HK-2 (cell line): Measurements from ENCODE around the gene GLB1L2.
A peak's percentile ranks its signal among the peaks of the same experiment; 100 is the strongest.

Source experiments
- DNase-seq: peaks from one replicate; pipeline ENCODE4 v3.0.0-alpha.2; 2018; ENCODE audit not compliant: unreplicated experiment

GLB1L2 gene

DNA sequence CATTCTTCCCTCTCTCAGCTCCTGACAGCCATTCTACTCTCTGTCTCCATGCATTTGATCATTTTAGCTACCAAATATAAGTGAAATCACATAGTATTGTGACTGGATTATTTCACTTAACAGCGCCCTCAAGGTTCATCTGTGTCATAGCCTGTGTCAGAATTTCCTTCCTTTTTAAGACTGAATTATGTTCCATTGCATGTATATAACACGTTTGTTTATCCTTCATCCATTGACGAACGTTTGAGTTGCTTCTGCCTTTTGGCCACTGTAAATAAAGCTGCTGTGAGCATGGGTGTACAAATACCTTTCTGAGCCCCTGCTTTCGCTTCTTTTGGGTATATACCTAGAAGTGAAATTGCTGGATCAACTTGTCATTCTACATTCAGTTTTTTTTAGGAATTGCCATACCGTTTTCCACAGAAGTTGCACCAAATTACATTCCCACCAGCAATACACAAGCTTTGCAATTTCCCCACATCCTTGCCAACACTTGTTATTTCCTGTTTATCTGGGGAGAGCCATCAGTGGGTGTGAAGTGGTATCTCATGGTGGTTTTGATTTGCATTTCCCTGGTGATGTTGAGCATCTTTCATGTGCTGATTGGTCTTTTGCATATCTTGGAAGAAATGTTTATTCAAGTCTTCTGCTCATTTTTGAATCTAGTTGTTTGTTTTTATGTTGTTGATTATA lies 17.5 kb downstream of the GLB1L2 start:
- DNase-seq = no peak

DNA sequence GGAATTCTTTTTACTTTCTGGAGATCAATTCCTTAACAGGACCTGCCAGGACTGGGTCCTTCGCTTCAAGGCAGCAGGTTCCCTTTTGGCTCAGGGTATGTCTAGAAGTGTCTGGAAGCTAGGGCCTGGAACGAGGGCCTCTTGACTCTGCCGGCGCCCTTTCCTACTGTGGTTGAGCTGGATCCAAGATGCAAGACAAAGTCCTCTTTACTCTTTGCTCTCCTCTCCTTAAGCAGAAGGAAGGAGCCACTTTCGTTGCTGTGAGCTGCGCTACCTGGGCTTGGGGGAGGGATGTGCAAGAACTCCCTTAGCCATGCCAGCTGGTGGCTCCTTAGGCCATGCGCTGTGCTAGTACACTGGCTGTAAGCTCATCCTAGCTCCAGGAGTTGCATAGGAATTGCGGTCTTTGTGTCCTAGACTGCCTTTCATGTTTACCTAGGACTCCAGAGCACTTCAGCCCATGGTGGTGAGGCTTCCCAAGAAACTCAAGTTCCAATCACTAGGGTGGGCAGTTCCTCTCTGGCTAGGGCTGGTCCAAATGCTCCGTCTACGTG lies 18.1 kb downstream of the GLB1L2 start:
- DNase-seq = no peak

DNA sequence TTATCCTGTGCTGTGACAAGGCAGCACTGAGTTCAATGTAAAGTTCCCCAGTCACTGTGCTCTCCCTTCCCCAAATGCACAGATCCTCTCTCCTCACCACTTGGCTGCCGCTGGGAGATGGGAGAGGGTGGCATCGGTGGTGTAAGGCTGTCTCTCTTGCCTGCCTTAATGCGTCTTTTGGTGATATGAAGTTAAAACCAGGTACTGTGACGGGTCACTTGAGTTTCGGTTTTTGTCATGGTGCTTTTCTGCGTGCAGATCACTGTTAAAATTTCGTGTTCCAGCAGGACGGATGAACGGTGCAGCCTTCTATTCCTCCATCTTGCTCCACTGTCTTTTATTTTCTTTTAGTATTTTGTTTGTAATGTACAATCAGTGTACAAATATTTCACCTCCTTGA lies 18.6 kb downstream of the GLB1L2 start:
- no peak for DNase-seq

DNA sequence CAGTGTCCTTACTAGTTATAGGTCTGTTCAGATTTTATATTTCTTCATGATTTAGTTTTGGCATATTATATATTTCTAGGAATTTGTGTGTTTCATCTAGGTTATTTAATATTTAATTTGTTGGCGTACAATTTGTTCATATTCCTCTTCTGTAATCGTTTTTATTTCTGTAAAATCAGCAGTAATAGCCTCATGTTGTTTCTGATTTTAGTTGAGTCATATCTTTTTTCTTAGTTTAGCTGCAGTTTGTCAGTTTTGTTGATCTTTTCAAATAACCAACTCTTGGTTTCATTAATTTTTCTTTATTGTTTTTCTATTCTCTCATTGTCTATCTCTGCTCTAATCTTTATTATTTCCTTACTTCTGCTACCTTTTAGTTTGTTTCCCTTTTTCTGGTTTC lies 20.3 kb downstream of the GLB1L2 start:
- DNase-seq = no peak

DNA sequence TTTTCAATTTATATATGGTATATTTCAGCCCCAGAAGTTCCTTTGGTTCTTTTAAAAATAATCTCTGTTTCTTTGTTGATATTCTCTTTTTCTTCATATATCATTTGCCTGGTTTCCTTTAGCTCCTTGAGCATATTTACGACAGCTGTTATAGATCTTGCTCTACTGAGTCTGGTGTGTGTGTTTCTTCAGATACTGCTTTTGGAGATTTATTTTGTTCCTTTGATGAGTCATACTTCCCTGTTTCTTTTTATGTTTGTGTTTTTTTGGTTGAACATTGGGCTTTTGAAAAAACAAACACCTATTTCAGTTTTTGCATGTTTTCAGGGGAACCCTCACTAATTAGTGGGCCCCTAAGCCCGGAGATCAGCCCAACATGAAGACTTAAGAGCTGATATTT lies 23.3 kb downstream of the GLB1L2 start:
- no peak for DNase-seq

DNA sequence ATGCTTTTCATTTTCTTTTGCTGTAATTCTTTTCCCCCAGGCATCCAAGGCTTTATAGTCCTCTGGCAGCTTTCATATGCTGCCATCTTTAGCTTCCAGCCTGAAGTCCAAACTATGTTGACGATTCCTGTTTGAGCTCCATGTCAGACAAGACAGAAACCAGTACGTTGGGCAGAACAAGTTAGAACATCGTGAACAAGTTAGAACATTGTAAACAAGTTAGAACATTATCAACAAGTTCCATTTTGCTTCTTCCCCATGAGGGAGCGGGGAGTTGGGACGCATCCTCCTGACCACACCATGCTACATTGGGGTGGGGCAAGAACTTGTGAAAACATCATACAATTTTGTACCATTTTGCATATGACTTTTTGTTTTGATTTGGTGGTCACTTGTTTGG lies 23.9 kb downstream of the GLB1L2 start:
- no peak for DNase-seq

DNA sequence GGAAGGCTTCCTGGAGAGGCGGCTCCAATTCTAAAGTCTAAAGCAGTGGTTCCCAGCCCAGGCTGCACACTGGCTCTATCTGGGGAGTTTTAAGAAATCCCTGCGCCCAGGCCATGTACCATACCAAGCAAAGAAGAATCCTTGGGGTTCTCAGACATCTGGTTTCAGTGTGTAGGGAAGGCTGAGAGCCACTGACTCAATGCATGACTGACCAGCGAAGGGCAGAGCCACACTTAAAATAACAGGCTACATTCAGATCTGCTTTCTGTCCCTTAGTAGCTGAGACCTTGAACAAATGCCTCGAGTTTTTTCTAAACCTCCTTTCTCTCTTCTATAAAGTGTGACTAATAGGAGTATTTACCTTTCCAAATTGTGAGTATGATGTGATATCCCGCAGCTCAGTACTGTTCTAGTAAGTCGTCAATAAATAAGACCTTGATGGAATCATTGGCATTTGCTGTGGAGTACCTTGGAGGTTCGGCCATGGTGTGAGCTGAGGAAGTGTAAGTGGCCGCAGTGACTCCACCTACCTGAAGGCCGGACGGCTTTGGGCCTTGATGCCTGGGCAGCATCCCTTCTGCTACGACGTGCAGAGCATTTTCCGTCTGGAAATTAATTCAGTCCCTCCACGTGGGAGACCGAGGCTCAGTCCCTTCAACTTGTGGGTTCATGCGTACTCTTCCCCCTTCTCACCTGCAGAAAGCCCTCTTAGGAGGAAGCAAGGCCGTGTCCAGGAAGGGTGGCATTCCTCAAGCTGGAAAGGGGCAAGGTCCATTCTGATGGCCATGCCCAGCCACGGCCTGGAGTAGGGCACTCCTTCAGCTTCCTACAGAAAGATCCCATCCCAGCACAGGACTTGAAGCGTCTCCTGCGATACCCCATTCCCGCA lies 25.1 kb downstream of the GLB1L2 start:
- DNase-seq = no peak

DNA sequence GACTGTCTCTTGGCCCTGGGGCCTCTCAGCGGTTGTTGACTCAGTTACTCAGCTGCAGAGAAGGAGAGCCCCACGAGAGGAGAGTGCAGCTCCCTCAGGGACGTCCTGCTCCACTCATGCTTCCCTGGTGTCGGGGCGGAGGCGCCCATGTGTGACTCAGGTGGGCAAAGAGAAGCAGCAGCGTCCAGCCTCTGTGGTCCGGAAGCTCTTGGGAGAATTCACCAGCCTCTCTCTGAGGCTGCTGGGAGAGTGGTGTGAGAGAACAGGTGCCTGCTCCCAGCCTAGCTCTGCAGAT lies 25.7 kb downstream of the GLB1L2 start:
- no peak for DNase-seq

DNA sequence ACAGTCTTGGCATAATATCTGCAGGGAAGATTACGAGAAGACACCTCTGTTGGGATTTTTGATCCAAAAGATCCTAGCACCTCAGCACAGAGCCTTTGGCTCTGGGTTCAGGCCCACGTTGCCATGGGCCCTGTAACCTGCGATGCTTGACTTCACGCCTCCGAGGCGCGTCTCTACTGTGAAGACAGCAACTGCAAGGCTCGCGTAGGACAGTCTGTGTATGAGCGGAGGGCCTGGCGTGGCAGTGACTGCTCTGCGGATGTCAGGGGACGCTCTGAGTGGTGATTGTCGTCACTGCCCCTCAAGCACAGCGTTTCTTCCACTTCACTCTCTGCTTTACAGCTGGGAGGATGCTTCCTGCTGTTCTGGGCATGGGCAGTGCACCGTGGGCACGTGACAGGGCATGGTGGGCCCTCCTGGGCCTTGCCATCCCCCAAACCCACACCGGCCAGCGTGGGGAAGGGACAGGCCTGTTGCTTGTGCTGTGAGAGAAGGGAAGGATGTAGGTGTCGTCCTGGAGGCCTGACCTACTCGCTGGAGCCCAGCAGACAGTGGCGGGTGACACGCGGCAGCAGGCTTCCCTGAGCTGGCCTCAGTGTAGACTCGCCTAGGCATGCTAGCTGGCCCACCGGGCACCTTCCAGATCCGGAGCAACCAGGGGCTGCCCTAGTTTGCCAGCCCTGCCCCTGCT lies 26.5 kb downstream of the GLB1L2 start:
- DNase-seq = no peak

DNA sequence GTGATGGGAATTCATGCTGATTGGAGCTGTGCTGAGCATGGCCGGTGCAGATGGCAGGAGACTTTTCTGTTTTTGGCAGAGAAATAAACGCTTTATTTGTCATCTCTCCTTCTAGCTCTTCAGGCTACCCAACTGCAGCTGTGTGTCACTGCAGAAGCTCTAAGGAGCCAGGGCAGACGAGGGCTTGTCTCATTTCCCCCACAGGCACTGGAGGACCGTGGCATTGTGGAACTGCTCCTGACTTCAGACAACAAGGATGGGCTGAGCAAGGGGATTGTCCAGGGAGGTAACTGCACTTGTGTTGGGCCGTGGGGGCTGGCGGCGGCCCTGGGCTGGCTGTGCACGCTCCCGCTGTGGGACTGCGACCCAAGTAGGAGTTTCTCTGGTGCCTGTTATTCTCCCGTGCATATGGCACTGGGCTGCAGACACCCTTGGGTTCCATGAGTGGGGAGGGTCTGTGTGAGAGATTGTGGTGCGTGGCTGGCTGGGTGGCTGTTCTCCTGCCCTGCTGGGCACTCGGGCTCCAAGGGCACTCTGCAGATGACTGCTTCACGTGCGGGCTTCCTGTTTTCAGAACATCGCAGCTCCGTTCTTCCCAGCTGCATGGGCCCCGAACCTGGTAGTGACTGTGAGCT lies 27.2 kb downstream of the GLB1L2 start:
- DNase-seq = no peak

DNA sequence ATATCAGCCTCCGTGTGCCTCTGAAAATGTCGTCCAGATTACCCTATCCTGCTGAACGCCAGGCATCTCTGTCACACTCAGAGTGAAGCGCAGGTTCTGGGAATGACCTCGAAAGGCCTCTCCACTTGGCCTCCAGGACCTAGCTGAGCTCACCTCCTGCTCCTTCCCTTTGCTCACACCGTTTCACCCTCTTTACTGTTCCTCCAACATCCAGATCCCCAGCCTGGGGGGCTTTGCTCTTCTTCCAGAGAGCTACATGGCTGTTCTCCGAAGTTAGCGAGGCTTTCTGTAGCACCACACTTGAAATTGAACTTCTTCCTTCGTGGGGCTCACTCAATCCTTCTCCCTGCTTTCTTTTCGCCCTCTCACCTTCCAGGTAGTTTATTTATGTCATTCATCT lies 27.9 kb downstream of the GLB1L2 start:
- DNase-seq = no peak

DNA sequence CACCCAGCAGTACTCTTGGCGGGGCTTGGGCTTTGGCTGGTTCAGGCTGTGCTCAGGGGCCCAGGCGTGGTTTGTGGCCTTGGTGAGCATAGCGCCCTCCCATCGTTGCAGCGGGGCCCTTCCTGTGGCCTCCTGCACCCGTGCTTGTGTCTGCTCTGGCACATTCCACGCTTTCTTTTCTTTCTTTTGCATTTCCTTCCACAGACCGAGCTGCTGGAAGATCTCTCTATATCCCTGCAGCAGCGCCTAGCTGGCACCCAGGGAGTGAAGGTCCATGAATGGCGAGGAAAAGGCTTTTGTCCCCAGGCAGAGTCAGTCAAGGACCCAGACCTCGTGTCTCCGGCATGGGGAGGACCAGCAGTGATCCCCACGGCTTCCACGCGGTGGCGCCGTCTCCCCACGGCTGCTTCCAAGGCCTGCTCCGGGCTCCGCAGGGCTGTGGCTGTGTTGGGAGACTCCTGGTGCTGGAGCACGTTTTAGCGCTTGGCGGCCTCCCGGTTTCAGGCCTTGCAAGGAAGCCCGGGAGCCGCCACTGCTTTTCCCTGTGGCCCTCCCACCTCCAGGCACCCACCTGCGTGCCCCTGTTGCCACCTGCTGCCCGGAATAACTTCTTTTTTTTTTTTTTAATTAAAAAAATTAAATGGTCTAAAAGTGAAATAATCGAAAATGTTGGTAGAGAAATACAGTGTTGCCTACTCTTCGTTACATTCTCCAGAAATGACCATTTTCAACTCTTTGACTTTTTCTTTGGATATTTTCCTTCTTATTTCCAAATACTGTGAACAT lies 28.5 kb downstream of the GLB1L2 start:
- peak; percentile 74 for DNase-seq

DNA sequence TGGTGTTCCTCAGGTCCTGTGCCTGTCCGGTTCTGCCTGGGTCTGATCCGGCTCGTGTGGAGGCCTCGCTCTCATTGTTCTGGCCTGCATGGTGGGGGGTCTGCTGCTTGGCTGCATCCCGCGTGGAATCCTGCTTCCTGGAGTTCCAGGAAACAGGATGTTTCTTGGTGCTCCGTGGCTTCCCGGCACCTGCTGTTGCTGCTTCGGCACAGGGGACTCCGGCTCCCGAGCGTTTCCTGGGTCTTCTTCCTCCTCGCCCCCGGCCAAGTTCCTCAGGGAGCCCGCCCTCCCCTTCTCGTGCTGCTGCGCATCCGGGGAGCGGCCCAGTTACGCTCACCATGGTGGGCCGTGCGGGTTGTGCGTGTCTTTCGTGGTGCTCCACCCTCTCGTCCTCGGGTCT lies 29.9 kb downstream of the GLB1L2 start:
- DNase-seq = no peak

DNA sequence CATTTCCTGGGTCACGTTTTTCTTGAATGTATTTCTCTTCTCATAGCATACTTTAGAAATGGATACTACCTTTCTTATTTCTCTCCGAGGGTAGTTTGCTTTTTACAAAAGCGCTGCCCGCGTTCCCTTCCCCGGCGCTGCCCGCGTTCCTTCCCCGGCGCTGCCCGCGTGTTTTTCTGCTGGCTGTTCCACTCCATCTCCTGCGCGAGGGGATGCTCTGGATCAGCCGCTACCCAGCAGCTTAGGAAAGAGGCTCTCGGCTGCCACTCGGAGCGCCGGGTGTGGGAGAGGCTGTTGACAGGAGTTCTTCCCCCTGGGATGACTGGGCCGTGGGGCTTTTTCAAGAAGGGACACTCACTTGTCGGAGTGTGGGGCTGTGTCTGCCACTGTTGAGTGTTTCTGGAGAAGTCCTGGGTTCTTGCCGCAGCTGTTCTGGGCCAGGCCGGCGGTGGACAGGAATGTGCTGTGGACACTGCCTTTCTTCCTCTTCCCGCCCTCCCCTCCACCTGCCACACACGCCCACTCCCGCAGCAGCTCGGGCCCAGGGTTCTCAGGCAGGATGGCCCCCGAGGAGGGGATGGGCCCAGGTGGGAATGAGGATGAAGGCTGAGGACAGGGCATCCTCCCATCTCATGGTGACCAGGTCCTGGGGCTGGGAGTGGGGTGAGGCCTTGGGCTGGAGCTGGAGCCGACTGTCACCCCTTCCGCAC lies 30.6 kb downstream of the GLB1L2 start:
- DNase-seq = no peak

DNA sequence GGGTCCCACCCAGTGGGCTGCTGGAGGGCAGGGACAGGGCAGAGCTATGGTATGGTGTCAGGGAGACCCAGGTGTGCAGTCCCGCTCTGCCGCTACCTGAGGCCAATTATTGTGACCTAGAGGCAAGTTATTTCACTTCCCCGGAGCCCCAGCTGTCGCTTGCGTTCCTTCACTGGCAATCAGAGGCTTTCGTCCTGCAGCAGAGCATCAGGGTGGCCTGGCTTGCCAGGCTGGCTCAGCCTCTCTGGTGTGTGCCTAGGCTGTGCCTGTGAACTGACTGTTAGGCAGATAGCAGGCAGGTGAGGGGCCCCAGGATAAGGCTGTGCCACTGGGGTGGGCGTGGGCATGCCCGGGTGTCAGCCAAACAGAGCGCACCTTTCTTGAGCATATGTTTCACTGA lies 31.4 kb downstream of the GLB1L2 start:
- DNase-seq = no peak

DNA sequence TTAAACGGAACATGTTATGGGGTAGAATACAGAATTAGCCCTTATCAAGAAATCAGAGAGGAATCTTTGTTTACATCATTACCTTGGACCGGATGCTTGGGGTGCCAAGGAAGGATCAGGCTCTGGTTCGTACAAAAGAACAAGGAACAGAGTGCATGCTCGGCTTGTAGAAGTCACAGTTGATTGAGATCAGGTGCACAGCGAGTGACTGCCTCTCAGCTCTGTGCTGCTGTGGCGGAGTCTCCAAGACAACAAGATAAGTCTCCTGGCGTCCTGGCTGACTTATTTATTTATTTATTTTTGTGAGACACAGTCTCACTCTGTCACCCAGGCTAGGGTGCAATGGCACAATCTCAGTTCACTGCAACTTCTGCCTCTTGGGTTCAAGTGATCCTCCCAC lies 31.8 kb downstream of the GLB1L2 start:
- no peak for DNase-seq

DNA sequence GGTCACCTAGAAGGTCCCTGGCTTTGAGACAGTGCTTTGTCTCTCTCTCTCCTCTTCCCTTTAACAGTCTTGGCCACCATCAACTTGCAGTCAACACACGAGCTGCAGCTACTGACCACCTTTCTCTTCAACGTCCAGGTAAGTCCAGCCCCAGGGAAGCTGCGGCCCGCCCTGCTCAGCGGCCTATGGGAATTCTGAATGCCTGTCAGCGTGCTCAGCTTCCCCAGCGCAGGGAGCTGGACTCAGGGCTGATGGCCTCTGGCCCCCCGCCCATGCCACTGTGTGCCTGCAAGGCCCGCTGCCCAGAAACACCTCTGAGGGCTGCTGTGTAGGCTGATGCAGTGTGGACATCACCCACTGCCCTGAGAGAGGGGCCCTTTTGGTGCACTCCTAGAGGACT lies 32.5 kb downstream of the GLB1L2 start:
- DNase-seq = no peak

DNA sequence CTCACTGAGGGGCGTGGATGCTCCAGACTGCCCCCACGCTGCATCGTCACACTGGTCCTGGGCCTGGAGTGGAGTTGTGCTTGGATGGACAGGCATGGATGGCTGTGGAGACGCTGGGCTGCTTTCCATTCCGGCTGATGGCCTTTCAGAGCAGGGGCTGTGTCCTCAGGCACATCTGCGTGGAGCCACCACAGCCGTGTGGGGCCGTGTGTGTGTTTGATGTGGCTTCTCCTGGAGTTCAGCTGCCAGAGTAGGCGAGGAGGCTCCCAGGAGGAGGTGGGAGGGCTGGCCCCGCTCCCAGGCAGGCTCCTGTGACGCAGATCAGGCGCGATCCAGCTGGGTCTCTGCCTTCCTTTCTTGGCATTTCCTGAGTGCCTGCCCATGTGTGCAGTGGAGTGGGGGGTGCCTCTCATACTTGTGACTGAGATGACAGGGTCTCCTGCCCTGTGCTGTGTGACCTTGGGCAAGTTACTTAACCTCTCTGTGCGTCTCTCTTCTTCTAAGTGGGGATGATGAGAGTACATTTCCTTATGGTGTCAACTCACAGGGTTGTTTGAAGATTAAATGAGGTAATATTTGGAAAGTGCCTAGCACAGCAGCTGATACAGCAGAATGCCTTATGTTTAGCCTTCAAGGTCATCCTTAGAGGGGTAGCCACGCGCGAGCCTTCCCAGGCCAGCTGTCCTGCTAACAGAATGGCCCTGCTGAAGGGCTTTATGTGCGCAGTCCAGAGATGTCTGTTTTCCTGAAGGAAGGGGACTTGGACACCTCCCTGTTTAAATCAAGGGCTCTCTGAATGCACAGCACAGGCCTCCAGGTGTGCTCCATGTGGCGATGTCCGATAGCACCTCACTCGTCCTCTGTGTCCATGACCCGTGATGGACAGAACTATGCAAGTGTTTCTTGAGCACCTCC lies 33.5 kb downstream of the GLB1L2 start:
- no peak for DNase-seq

DNA sequence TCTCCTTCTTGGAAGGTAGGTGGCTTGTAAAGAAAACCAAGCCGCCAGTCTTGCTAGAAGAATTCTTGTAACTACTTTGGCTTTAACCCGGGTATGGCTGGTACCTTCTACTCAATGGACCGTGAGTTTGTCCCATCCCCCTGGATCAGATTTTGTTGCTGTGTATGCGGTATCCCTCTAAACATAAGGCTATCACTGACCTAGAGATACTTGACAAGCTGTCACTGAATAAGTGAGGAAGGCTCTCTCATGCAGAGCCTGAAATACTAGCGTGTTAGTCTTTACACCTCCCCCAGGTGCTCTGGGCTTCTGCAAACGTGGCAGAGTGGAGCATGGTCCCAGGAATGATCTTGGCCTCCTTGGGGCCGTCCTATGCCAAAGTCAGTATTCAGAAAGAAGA lies 34.5 kb downstream of the GLB1L2 start:
- no peak for DNase-seq

DNA sequence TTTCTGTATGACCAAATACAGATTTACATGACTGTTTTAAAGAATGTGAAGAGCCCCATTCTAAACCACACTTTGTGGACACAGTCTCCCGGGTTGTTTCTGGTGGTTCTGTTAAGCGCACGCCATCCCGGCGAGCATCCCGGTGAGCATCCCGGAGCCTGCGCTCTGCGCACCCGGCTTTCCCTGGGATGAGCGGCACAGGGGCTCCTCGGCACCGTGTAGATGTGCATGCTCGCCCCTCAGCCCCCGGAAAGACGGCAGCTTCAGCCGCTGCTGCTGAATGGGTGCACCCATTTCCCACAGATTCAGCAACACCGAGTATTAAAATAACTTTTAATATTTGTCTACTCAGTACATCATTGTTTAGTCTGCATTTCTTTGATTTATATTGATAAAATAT lies 36.0 kb downstream of the GLB1L2 start:
- no peak for DNase-seq
